Sciatic nerve (tissue), 2 donors: ENCODE measurements around the gene TAGAP. TPM values are rescaled to one million over a fixed set of nuclear protein-coding genes. Genes with fewer than 3 reads are reported as not detected.
"Not testable (repeated sequence)": the region's sequence is repeated elsewhere in the genome, so short reads cannot be mapped to it uniquely, and the experiment has no call there.

Source experiments
- ATAC-seq: fragments of 200-7000 bp; cut with Tn5 transposase; one replicate; pipeline ENCODE4 v1.9.1; 2020; ENCODE audit warnings: mild to moderate bottlenecking, moderate library complexity
- DNase-seq: peaks from one replicate; pipeline ENCODE4 v3.0.0-alpha.2; 2020; ENCODE audit warnings: low spot score
- intact Hi-C: fragments of 100-400 bp; cut with DNase I; formaldehyde crosslinking; loops from one replicate; pipeline ENCODE4 v1.14.2; 2022
- total RNA-seq: library from RNA; stranded (reverse); fragmentation: NEBNext Ultra II Directional; extraction: Animal tissue kit (Norgen Biotek cat#: 25700); gene quantifications from one replicate; pipeline ENCODE4 v1.2.1, GENCODE V29; 2021
- donor health status: DM: no; HTN: no; CAD: no.
- donor health status: DM: no; HTN: no; CAD: no.

TAGAP gene
- total RNA-seq, 1 donor from 2014 or later: 8.0 TPM

- ATAC-seq (no peak), DNase-seq (no peak)
- intact Hi-C loops: no loop called here
Observed at GRCh38 chr6:158991017-158991723, 53.6 kb downstream of the TAGAP start.

DNA sequence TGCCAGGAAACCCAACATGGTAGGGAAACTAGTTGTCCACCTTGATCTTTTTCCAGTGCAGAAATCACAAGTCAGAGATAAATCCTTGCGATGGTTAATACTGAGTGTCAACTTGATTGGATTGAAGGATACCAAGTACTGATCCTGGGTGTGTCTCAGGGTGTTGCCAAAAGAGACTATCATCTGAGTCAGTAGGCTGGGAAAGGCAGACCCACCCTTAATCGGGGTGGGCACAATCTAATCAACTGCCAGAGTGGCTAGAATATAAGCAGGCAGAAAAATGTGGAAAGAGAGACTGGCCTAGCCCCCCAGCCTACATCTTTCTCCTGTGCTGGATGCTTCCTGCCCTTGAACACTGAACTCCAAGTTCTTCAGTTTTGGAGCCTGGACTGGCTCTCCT is 55.1 kb downstream of the TAGAP start:
- DNase-seq, ATAC-seq, intact Hi-C loops: not testable (repeated sequence)

GRCh38 chr6:158988477-158988876 is 56.3 kb downstream of the TAGAP start:
- intact Hi-C loops: no loop called here
- DNase-seq: no peak

GRCh38 chr6:158987657-158988056 is 57.1 kb downstream of the TAGAP start:
- ATAC-seq (no peak), DNase-seq (no peak)
- intact Hi-C loops: no loop called here

More at GRCh38 chr6:158988477-158988876, 56.3 kb downstream of the TAGAP start:
- no peak for ATAC-seq

Other genes starting within 250 kb of the TAGAP start
- gene EZR, start 225.6 kb downstream of the TAGAP start, total RNA-seq: 113 TPM
- 11.1 TPM for gene RSPH3, start 44.8 kb downstream of the TAGAP start, total RNA-seq
- 13.7 TPM for gene FNDC1, start 124.4 kb upstream of the TAGAP start, total RNA-seq